Omental fat pad (tissue), 4 donors: Measurements from ENCODE around the gene AMZ2. TPM values are rescaled to one million over a fixed set of nuclear protein-coding genes. Genes with fewer than 3 reads are reported as not detected.
"Not testable (repeated sequence)": the region's sequence is repeated elsewhere in the genome, so short reads cannot be mapped to it uniquely, and the experiment has no call there.

Experiments used
- ATAC-seq: fragments of 150-250 bp; one replicate; pipeline ENCODE4 v1.9.1; 2016; ENCODE audit warnings: mild to moderate bottlenecking, moderate library complexity; ENCODE audit not compliant: low FRiP score
- DNase-seq: peaks from one replicate; pipeline ENCODE4 v3.0.0-alpha.2; 2019; ENCODE audit warnings: low spot score
- total RNA-seq, 4 donors: library from RNA; depleted of rRNA; stranded (reverse); fragments of >200 nt; gene quantifications; one replicate each; pipeline ENCODE4 v1.1.0, GENCODE V29; 2016
- TF ChIP-seq, protein P1 (sequence below), 3 donors: fragments of 450-650 bp; IDR thresholded peaks; one replicate each; pipeline ENCODE4 v1.5.1; 2016 to 2017; ENCODE audit warnings: antibody characterized with exemption in 3 of 3, mild to moderate bottlenecking in 3 of 3, moderate library complexity in 2 of 3

The AMZ2 gene
- total RNA-seq, 4 donors from 2014 or later: 26.6 to 59.6 (median 48.1) TPM

GRCh38 chr17:68273722-68274121 lies 25.9 kb downstream of the AMZ2 start:
- TF ChIP-seq, protein P1, sequence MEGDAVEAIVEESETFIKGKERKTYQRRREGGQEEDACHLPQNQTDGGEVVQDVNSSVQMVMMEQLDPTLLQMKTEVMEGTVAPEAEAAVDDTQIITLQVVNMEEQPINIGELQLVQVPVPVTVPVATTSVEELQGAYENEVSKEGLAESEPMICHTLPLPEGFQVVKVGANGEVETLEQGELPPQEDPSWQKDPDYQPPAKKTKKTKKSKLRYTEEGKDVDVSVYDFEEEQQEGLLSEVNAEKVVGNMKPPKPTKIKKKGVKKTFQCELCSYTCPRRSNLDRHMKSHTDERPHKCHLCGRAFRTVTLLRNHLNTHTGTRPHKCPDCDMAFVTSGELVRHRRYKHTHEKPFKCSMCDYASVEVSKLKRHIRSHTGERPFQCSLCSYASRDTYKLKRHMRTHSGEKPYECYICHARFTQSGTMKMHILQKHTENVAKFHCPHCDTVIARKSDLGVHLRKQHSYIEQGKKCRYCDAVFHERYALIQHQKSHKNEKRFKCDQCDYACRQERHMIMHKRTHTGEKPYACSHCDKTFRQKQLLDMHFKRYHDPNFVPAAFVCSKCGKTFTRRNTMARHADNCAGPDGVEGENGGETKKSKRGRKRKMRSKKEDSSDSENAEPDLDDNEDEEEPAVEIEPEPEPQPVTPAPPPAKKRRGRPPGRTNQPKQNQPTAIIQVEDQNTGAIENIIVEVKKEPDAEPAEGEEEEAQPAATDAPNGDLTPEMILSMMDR (IDR thresholded peaks at IDR 0.05): no peak
- no peak for ATAC-seq

GRCh38 chr17:68276339-68276738 lies 28.5 kb downstream of the AMZ2 start:
- not testable (repeated sequence) for ATAC-seq, DNase-seq

More at GRCh38 chr17:68273722-68274121, 25.9 kb downstream of the AMZ2 start:
- DNase-seq: no peak

DNA sequence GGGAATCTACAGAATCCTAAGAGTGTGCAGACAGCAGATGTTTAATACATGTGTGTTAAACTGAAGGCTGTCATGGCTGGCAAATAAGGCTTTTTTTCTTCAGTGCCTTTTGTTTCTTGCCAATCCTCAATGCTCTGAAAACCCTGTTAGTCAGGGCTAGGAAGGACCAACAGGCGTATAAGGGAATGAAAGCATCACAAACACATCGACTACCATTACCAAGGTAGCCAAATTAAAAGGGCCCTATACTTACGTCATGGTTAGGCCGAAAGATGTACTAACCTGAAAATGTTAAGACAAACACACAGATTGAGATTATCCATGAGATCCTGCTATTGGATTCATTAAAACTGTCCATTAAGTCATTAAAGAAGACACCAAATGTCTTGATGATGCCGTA lies 30.0 kb downstream of the AMZ2 start:
- ATAC-seq (no peak), DNase-seq (no peak)
- TF ChIP-seq, protein P1 (IDR thresholded peaks at IDR 0.05): no peak

- ATAC-seq, DNase-seq: not testable (repeated sequence)
Measured at GRCh38 chr17:68281965-68282364, 34.1 kb downstream of the AMZ2 start.

GRCh38 chr17:68288375-68288774 lies 40.5 kb downstream of the AMZ2 start:
- TF ChIP-seq, protein P1 (IDR thresholded peaks at IDR 0.05): no peak
- ATAC-seq (no peak), DNase-seq (no peak)

GRCh38 chr17:68288804-68289203 lies 41.0 kb downstream of the AMZ2 start:
- ATAC-seq (no peak), DNase-seq (no peak)
- TF ChIP-seq, protein P1 (IDR thresholded peaks at IDR 0.05): no peak

GRCh38 chr17:68289473-68289872 lies 41.6 kb downstream of the AMZ2 start:
- DNase-seq (no peak), ATAC-seq (no peak)
- TF ChIP-seq, protein P1 (IDR thresholded peaks at IDR 0.05): no peak

GRCh38 chr17:68289936-68290267 lies 42.1 kb downstream of the AMZ2 start:
- no peak for DNase-seq
- ATAC-seq: no peak
- TF ChIP-seq, protein P1 (IDR thresholded peaks at IDR 0.05): no peak
